Psoas muscle (tissue), 8 donors: Measurements from ENCODE around the gene MT1X. TPM values are rescaled to one million over a fixed set of nuclear protein-coding genes. Genes with fewer than 3 reads are reported as not detected.

ENCODE experiments used
- ATAC-seq, 4 donors: fragments of 200-7000 bp; cut with Tn5 transposase; one replicate each; pipeline ENCODE4 v1.9.1; 2020; ENCODE audit warnings: moderate library complexity in 3 of 4, mild to moderate bottlenecking in 2 of 4
- DNase-seq, 2 donors: peaks; one replicate each; pipeline ENCODE4 v3.0.0-alpha.2; 2020
- H3K27ac ChIP-seq: fragments of 200-600 bp; one replicate; pipeline ENCODE4 v1.8.0; 2022
- H3K27me3 ChIP-seq, 3 donors: fragments of 200-600 bp in 1 of 3; one replicate each; pipeline versions ENCODE4 v1.6.1 to v1.8.0; 2013 to 2022; ENCODE audit warnings: low read length in 2 of 3, mild to moderate bottlenecking in 2 of 3, moderate library complexity in 1 of 3; ENCODE audit not compliant: insufficient read depth in 3 of 3
- H3K36me3 ChIP-seq, 2 donors: fragments of 200-600 bp in 1 of 2; one replicate each; pipeline versions ENCODE4 v1.6.1 to v1.8.0; 2013 to 2022; ENCODE audit warnings: low read depth in 1 of 2, mild to moderate bottlenecking in 1 of 2, moderate library complexity in 1 of 2; ENCODE audit not compliant: insufficient read depth in 1 of 2
- H3K4me1 ChIP-seq: fragments of 200-600 bp; one replicate; pipeline ENCODE4 v1.8.0; 2022
- H3K4me3 ChIP-seq: fragments of 200-600 bp; one replicate; pipeline ENCODE4 v1.8.0; 2022; ENCODE audit warnings: mild to moderate bottlenecking
- H3K9me3 ChIP-seq: fragments of 200-600 bp; one replicate; pipeline ENCODE4 v1.8.0; 2022
- WGBS, 3 donors: extraction: QIAGEN DNeasy Blood & Tissue Kit; methylation state at CpG; one replicate each; pipeline versions ENCODE4 v1.1.6 to v1.1.7; 2013; 5-methylcytosine and 5-hydroxymethylcytosine counted together
- intact Hi-C, 2 donors: fragments of 100-400 bp; cut with DNase I; formaldehyde crosslinking; loops; one replicate each; pipeline versions ENCODE4 v1.11.0 to v1.14.2; 2022
- polyA plus RNA-seq, 3 donors: library from polyadenylated mRNA; stranded (reverse); fragments of 200-250 nt; gene quantifications; one replicate each; pipeline ENCODE4 v1.2.3, GENCODE V29; 2013
- total RNA-seq, 4 donors: library from RNA; stranded (reverse); fragmentation: NEBNext Ultra II Directional in 2 of 4; extraction: Animal tissue kit (Norgen Biotek cat#: 25700) in 2 of 4; gene quantifications; one replicate each; pipeline versions ENCODE4 v1.2.1 to v1.2.4, GENCODE V29; 2021 to 2023
- TF ChIP-seq, protein P1 (sequence below): fragments of 200-600 bp; IDR thresholded peaks from one replicate; pipeline ENCODE4 v1.8.0; 2022; ENCODE audit warnings: antibody characterized with exemption
- donor health status: healthy with polysubstance abuse.
- donor health status: DM: no; HTN: no; CAD: no; lungs with moderate emphysema.
- donor health status: Bipolar disorder and iron deficiency.
- donor health status: healthy.
- donor health status: DM: yes; HTN: yes; CAD: no.
- donor health status: DM: no; HTN: no; CAD: no.
- donor health status: DM: no; HTN: no; CAD: no.
- donor health status: DM: yes; HTN: yes; CAD: no.

The MT1X gene
- total and polyA plus RNA-seq, 7 donors: 481 to 16,364 (median 4,271) TPM

DNA sequence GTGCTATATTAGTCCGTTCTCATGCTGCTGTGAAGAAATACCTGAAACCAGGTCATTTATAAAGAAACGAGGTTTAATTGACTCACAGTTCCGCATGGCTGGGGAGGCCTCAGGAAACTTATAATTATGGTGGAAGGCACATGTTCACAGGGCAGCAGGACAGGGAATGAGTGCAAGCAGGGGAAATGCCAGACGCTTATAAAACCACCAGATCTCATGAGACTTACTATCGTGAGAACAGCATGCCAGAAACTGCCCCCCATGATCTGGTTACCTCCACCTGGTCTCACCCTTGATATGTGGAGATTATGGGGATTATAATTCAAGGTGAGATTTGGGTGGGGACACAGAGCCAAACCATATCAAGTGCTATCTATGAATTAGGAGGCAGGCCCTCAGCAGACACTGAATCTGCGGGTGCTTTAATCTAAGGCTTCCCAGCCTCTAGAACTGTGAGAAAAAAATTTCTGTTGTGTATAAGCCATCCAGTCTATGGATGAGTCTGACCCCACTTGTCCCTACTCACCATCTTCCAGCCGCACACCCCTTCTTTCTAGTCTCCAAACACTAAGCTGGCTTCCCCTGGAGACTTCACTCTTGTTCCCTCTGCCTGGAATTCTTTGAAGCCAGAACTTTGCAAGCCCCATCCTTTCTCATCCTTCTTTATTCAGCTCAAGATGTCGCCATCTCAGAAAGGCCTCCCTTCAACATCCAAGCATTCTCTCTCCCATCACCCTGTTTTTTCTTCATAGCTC, 46.9 kb downstream of the MT1X start:
- Histone ChIP-seq H3K9me3 (no peaks in the 10 kb centered on the region), H3K4me1 (peaks cover 15% of the 10 kb centered on the region), H3K4me3 (peak overlapping the region; percentile 97), H3K27me3 (no peaks in the 10 kb centered on the region), H3K36me3 (no peaks in the 10 kb centered on the region), H3K27ac (peak overlapping the region; percentile 84)
- TF ChIP-seq, protein P1, sequence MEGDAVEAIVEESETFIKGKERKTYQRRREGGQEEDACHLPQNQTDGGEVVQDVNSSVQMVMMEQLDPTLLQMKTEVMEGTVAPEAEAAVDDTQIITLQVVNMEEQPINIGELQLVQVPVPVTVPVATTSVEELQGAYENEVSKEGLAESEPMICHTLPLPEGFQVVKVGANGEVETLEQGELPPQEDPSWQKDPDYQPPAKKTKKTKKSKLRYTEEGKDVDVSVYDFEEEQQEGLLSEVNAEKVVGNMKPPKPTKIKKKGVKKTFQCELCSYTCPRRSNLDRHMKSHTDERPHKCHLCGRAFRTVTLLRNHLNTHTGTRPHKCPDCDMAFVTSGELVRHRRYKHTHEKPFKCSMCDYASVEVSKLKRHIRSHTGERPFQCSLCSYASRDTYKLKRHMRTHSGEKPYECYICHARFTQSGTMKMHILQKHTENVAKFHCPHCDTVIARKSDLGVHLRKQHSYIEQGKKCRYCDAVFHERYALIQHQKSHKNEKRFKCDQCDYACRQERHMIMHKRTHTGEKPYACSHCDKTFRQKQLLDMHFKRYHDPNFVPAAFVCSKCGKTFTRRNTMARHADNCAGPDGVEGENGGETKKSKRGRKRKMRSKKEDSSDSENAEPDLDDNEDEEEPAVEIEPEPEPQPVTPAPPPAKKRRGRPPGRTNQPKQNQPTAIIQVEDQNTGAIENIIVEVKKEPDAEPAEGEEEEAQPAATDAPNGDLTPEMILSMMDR: no peak
- peak in 3 of 4 donors; percentile 16 to 47 (median 17) for ATAC-seq
- WGBS, 3 donors: 41 to 52% (median 44%) methylated on average over 8 of the region's 8 CpGs
- intact Hi-C loops: no loop called here
- no peak for DNase-seq

DNA sequence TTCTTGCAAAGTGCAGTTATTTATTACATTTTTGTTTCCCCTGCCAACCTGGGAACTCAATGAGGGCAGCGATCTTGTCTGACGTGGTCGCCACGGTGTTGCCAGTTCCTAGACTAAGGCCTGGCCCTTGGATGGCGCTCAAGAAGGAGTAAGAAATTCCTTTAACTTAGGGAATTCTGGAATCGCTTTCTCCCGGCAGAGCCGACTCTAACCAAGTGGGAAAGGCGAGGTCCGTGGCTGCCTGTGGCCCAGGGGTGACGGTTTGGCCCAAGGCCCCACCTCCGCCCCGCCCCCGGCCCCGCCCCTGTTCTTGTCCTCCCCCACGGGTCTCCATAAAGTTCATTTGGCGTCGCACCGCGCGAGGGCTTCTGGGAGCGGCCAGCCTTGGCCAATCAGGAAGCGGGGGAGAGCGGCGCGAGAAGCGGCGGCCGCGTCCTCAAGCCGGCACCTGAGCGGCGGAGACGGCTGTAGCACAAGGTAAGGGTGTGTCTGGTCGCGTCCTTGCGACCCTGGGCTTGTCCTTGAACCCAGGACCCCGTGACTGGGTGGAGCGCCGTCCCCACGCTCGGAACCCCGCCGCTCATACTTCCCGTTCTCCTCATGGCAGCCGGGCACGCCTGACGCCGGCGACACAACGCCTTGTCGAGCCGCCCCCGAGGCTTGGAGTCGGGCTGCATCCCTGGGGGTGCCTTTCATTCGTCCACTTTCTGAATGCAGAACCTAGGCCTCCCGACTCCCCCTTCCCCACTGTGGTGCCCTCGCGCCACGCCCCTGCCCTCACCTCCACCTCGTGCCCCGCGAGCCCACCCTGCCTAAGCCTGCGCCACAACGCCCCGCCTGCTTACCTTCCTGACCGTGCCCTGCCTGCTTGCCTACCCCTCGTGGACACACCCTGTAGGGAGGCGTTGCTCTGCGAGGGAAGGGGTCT, 47.7 kb downstream of the MT1X start, which contains the start of gene NUP93:
NUP93 (plus strand) TSS at position 395 of the 928 bp plus-strand sequence. CDS start 18,119 bp downstream, outside the sequence.
- no peaks in the 10 kb centered on the region for H3K36me3 ChIP-seq
- ATAC-seq (peak; percentile 98 to 99 (median 98)), DNase-seq (peak; percentile 93 to 96)
- no peaks in the 10 kb centered on the region for H3K9me3 ChIP-seq
- H3K4me3 ChIP-seq: peak within 1 kb of the TSS; percentile 97
- intact Hi-C loops: no loop called here
- H3K27ac ChIP-seq: peak within 1 kb of the TSS; percentile 84
- no peaks in the 10 kb centered on the region for H3K27me3 ChIP-seq
- 0 to 1% (median 1%) methylated on average over 55 to 70 of the region's 70 CpGs for WGBS, 3 donors
- TF ChIP-seq, protein P1: no peak
- peaks cover 15% of the 10 kb centered on the region for H3K4me1 ChIP-seq

DNA sequence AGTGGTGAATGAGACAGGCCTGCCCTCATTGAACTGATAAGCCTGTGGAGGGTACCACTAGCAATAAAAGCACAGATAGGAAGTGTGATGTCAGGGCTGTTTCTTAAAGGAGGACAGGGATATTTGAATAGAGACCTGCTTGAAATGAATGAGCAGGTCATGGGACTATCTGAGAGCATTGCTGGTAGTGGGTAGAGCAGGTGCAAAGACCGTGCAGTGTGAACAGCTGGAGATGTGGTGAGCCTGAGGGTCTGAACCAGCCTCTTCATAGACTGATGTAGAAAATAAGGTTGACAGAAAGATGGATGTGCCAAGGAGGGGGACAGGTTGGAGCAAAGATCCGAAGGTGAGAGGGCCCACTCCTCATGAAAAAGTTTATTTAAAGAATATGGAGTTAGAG, 50.1 kb downstream of the MT1X start:
- no peak for ATAC-seq
- intact Hi-C loops: no loop called here
- 76 to 84% (median 83%) methylated on average over 2 of the region's 2 CpGs for WGBS, 3 donors

DNA sequence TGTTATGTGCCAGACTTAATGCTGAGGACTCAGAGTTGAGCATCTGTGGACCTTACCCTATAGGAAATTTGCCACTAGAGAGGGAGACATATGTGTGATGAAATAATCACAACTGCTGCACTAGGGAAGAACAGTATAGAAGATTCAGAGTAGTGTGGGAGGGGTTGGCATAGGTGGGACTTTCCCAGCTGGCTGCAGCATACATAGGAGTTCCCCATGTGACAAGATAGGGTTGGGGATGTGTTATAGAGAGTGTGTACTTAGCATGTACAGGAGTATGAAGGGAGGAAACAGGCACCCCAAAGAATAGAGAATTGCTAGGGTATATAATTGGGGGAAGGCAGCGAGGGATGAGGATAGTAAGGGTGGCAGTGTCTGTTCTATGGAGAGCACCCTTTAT, 50.6 kb downstream of the MT1X start:
- 96 to 100% (median 96%) methylated on average over 1 of the region's 1 CpG for WGBS, 3 donors
- TF ChIP-seq, protein P1: no peak
- intact Hi-C loops: no loop called here
- no peaks in the 10 kb centered on the region for H3K27me3 ChIP-seq
- no peak for DNase-seq
- no peak for ATAC-seq
- peaks cover 21% of the 10 kb centered on the region for H3K4me1 ChIP-seq
- H3K36me3 ChIP-seq: no peaks in the 10 kb centered on the region
- no peaks in the 10 kb centered on the region for H3K9me3 ChIP-seq
- H3K4me3 ChIP-seq: no peak overlapping the region
- no peak overlapping the region for H3K27ac ChIP-seq

More for the DNA sequence above, 50.1 kb downstream of the MT1X start:
- no peak for DNase-seq
- Histone ChIP-seq H3K4me3 (no peak overlapping the region), H3K9me3 (no peaks in the 10 kb centered on the region), H3K4me1 (peaks cover 21% of the 10 kb centered on the region), H3K27me3 (no peaks in the 10 kb centered on the region), H3K36me3 (no peaks in the 10 kb centered on the region), H3K27ac (no peak overlapping the region)
- TF ChIP-seq, protein P1: no peak

Other genes starting within 250 kb of the MT1X start
- 10 to 100 TPM; 41.1 to 52.4 (median 48.5) TPM for gene NUDT21, start 231.1 kb upstream of the MT1X start, total RNA-seq
- gene NUDT21, start 231.1 kb upstream of the MT1X start, polyA plus RNA-seq: 10 to 100 TPM; 16.9 to 39.0 (median 28.6) TPM
- 10 to 100 TPM; 56.3 to 97.6 (median 73.4) TPM for gene OGFOD1, start 230.9 kb upstream of the MT1X start, total RNA-seq
- 100 to 1,000 TPM in 1 of 3 donors, 10 to 100 TPM in 2; 40.9 to 100 (median 42.6) TPM for gene OGFOD1, start 230.9 kb upstream of the MT1X start, polyA plus RNA-seq
- 10 to 100 TPM; 29.1 to 70.6 (median 39.9) TPM for gene BBS2, start 162.4 kb upstream of the MT1X start, total RNA-seq
- gene BBS2, start 162.4 kb upstream of the MT1X start, polyA plus RNA-seq: 10 to 100 TPM; 19.1 to 31.0 (median 30.3) TPM
- not detected for gene MT4, start 117.4 kb upstream of the MT1X start, total RNA-seq
- gene MT4, start 117.4 kb upstream of the MT1X start, polyA plus RNA-seq: not detected
- gene MT3, start 92.9 kb upstream of the MT1X start, total RNA-seq: 10 to 100 TPM in 1 of 4 donors, 1 to 10 TPM in 1, under 1 TPM in 1, not detected in 1; 0.57 to 10.5 (median 5.9) TPM
- gene MT3, start 92.9 kb upstream of the MT1X start, polyA plus RNA-seq: 1 to 10 TPM in 2 of 3 donors, under 1 TPM in 1; 0.80 to 7.3 (median 2.5) TPM
- 1,000 to 10,000 TPM in 3 of 4 donors, 100 to 1,000 TPM in 1; 342 to 5,614 (median 2,291) TPM for gene MT2A, start 73.9 kb upstream of the MT1X start, total RNA-seq
- over 10,000 TPM in 1 of 3 donors, 1,000 to 10,000 TPM in 2; 1,603 to 11,565 (median 3,170) TPM for gene MT2A, start 73.9 kb upstream of the MT1X start, polyA plus RNA-seq
- 100 to 1,000 TPM in 2 of 4 donors, 10 to 100 TPM in 2; 44.1 to 669 (median 256) TPM for gene MT1E, start 56.7 kb upstream of the MT1X start, total RNA-seq
- gene MT1E, start 56.7 kb upstream of the MT1X start, polyA plus RNA-seq: 100 to 1,000 TPM; 122 to 556 (median 477) TPM
- 100 to 1,000 TPM in 1 of 4 donors, 10 to 100 TPM in 1, 1 to 10 TPM in 2; 1.4 to 288 (median 12.8) TPM for gene MT1M, start 49.8 kb upstream of the MT1X start, total RNA-seq
- gene MT1M, start 49.8 kb upstream of the MT1X start, polyA plus RNA-seq: 100 to 1,000 TPM in 2 of 3 donors, 10 to 100 TPM in 1; 21.8 to 569 (median 300) TPM
- gene MT1A, start 43.8 kb upstream of the MT1X start, total RNA-seq: 1,000 to 10,000 TPM in 1 of 4 donors, 10 to 100 TPM in 1, 1 to 10 TPM in 2; 4.0 to 1,028 (median 22.4) TPM
- gene MT1A, start 43.8 kb upstream of the MT1X start, polyA plus RNA-seq: 1,000 to 10,000 TPM in 2 of 3 donors, 100 to 1,000 TPM in 1; 128 to 4,396 (median 1,331) TPM
- gene MT1B, start 30.6 kb upstream of the MT1X start, total RNA-seq: not detected
- gene MT1B, start 30.6 kb upstream of the MT1X start, polyA plus RNA-seq: not detected
- gene MT1F, start 24.5 kb upstream of the MT1X start, total RNA-seq: 1 to 10 TPM in 2 of 4 donors, under 1 TPM in 1, not detected in 1; 0.73 to 1.3 (median 1.2) TPM
- 1 to 10 TPM; 1.1 to 3.2 (median 1.5) TPM for gene MT1F, start 24.5 kb upstream of the MT1X start, polyA plus RNA-seq
- 1 to 10 TPM; 1.0 to 7.8 (median 4.3) TPM for gene MT1G, start 14.4 kb upstream of the MT1X start, total RNA-seq
- gene MT1G, start 14.4 kb upstream of the MT1X start, polyA plus RNA-seq: 10 to 100 TPM in 2 of 3 donors, 1 to 10 TPM in 1; 3.7 to 24.1 (median 13.1) TPM
- gene MT1H, start 12.7 kb upstream of the MT1X start, total RNA-seq: not detected
- gene MT1H, start 12.7 kb upstream of the MT1X start, polyA plus RNA-seq: not detected
- gene NUP93, start 47.7 kb downstream of the MT1X start, total RNA-seq: 10 to 100 TPM; 25.0 to 41.9 (median 26.4) TPM
- gene NUP93, start 47.7 kb downstream of the MT1X start, polyA plus RNA-seq: 10 to 100 TPM; 16.5 to 44.3 (median 20.0) TPM
- under 1 TPM in 1 of 4 donors, not detected in 3; 0.06 TPM for gene SLC12A3, start 182.7 kb downstream of the MT1X start, total RNA-seq
- gene SLC12A3, start 182.7 kb downstream of the MT1X start, polyA plus RNA-seq: under 1 TPM in 1 of 3 donors, not detected in 2; 0.01 TPM
- gene HERPUD1, start 249.7 kb downstream of the MT1X start, total RNA-seq: 100 to 1,000 TPM in 1 of 4 donors, 10 to 100 TPM in 3; 70.2 to 137 (median 90.8) TPM
- 100 to 1,000 TPM; 113 to 162 (median 122) TPM for gene HERPUD1, start 249.7 kb downstream of the MT1X start, polyA plus RNA-seq